Astrocyte (in vitro differentiated cells and primary cell): ENCODE data around the gene STXBP1. TPM values are rescaled to one million over a fixed set of nuclear protein-coding genes. Genes with fewer than 3 reads are reported as not detected.

Experiments used
- DNase-seq: peaks from one replicate; pipeline ENCODE4 v3.0.0-alpha.2; 2010; ENCODE audit warnings: low read depth
- FAIRE-seq: peaks from 2 replicates; lab custom pipeline; 2011; peaks lifted over from hg19 to GRCh38; lab: Jason Lieb, UNC
- H2AFZ ChIP-seq: 2 replicates; pipeline ENCODE4 v1.6.0; 2012; ENCODE audit warnings: low read depth, low read length, inconsistent platforms
- H3K27ac ChIP-seq: 2 replicates; pipeline ENCODE4 v1.5.1; 2011; ENCODE audit warnings: low read depth, low read length, inconsistent platforms
- H3K27me3 ChIP-seq: 2 replicates; pipeline ENCODE4 v1.6.0; 2011; ENCODE audit warnings: low read length, inconsistent platforms; ENCODE audit not compliant: insufficient read depth
- H3K36me3 ChIP-seq: 2 replicates; pipeline ENCODE4 v1.5.1; 2011; ENCODE audit warnings: low read length, inconsistent platforms; ENCODE audit not compliant: insufficient read depth
- H3K4me1 ChIP-seq: 2 replicates; pipeline ENCODE4 v1.5.1; 2011; ENCODE audit warnings: low read length, inconsistent platforms; ENCODE audit not compliant: insufficient read depth
- H3K4me2 ChIP-seq: 2 replicates; pipeline ENCODE4 v1.6.0; 2012; ENCODE audit warnings: low read length, inconsistent platforms
- H3K4me3 ChIP-seq: 2 replicates; pipeline ENCODE4 v1.5.1; 2011; ENCODE audit warnings: low read depth, mild to moderate bottlenecking, low read length, inconsistent platforms; ENCODE audit not compliant: insufficient read depth
- H3K79me2 ChIP-seq: 2 replicates; pipeline ENCODE4 v1.6.0; 2012; ENCODE audit warnings: mild to moderate bottlenecking, low read length, inconsistent platforms; ENCODE audit not compliant: insufficient read depth
- H3K9ac ChIP-seq: 2 replicates; pipeline ENCODE4 v1.6.0; 2012; ENCODE audit warnings: mild to moderate bottlenecking, low read length, inconsistent platforms
- H3K9me3 ChIP-seq: 2 replicates; pipeline ENCODE4 v1.5.1; 2012; ENCODE audit warnings: low read depth, mild to moderate bottlenecking, low read length, inconsistent platforms; ENCODE audit not compliant: insufficient read depth
- H4K20me1 ChIP-seq: 2 replicates; pipeline ENCODE4 v1.6.0; 2012; ENCODE audit warnings: low read length, inconsistent platforms; ENCODE audit not compliant: insufficient read depth
- H3K27ac Mint-ChIP-seq: one replicate; pipeline ENCODE4 v1.8.0; 2021; ENCODE audit warnings: mild to moderate bottlenecking, mixed read lengths; ENCODE audit not compliant: unreplicated experiment
- H3K27me3 Mint-ChIP-seq: one replicate; pipeline ENCODE4 v1.8.0; 2021; ENCODE audit warnings: low read depth, mixed read lengths; ENCODE audit not compliant: unreplicated experiment
- H3K36me3 Mint-ChIP-seq: one replicate; pipeline ENCODE4 v1.8.0; 2021; ENCODE audit warnings: low read depth, mixed read lengths; ENCODE audit not compliant: unreplicated experiment
- H3K4me1 Mint-ChIP-seq: one replicate; pipeline ENCODE4 v1.8.0; 2021; ENCODE audit warnings: low read depth, mixed read lengths; ENCODE audit not compliant: unreplicated experiment
- H3K4me3 Mint-ChIP-seq: one replicate; pipeline ENCODE4 v1.8.0; 2021; ENCODE audit warnings: mild to moderate bottlenecking, moderate library complexity, mixed read lengths; ENCODE audit not compliant: unreplicated experiment
- H3K9me3 Mint-ChIP-seq: one replicate; pipeline ENCODE4 v1.8.0; 2021; ENCODE audit warnings: mild to moderate bottlenecking, mixed read lengths; ENCODE audit not compliant: unreplicated experiment
- CTCF ChIP-seq: IDR thresholded peaks from 2 replicates; pipeline ENCODE4 v1.5.1; 2011; ENCODE audit warnings: low read depth, mild to moderate bottlenecking, inconsistent platforms, low read length, moderate library complexity; ENCODE audit not compliant: insufficient read depth
- EZH2 ChIP-seq: IDR thresholded peaks from 2 replicates; pipeline ENCODE4 v1.6.1; 2012; ENCODE audit warnings: mild to moderate bottlenecking, low read length, inconsistent platforms; ENCODE audit not compliant: insufficient read depth
- total RNA-seq: library from RNA; stranded (reverse); gene quantifications from 2 replicates; pipeline ENCODE4 v1.2.1, GENCODE V29; 2021

Gene STXBP1
- total RNA-seq, 1 donor from 2014 or later: 39.6 TPM

DNA sequence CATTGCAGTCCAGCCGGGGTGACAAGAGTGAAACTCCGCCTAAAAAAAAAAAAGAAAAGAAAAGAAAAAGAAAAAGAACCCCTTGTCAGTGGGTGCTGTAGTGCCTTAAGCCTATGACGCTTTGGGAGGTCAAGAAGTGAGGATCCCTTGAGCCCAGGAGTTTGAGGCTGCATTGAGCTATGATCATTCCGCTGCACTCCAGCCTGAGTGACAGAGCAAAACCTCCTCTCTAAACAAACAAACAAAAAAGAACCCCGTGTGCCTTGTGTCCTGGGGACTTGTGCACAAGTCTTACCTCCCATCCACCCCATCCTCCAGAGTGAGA, 33.5 kb upstream of the STXBP1 start:
- Histone ChIP-seq H4K20me1 (no peaks in the 10 kb centered on the region), H2AFZ (peak overlapping the region; percentile 63), H3K4me3 (peak overlapping the region; percentile 49), H3K4me1 (peaks cover 36% of the 10 kb centered on the region), H3K27me3 (no peaks in the 10 kb centered on the region), H3K9me3 (peaks cover 3% of the 10 kb centered on the region), H3K36me3 (no peaks in the 10 kb centered on the region), H3K79me2 (peaks cover 20% of the 10 kb centered on the region), H3K9ac (peak overlapping the region; percentile 85), H3K4me2 (peak overlapping the region; percentile 87), H3K27ac (peak overlapping the region; percentile 93)
- no peak for FAIRE-seq
- Mint-ChIP-seq H3K36me3 (peaks cover 3% of the 10 kb centered on the region), H3K9me3 (peaks cover 5% of the 10 kb centered on the region), H3K27me3 (no peaks in the 10 kb centered on the region), H3K27ac (peak overlapping the region; percentile 97), H3K4me1 (peaks cover 36% of the 10 kb centered on the region), H3K4me3 (peak overlapping the region; percentile 77)
- TF ChIP-seq EZH2 (no peak), CTCF (no peak)
- DNase-seq: no peak

DNA sequence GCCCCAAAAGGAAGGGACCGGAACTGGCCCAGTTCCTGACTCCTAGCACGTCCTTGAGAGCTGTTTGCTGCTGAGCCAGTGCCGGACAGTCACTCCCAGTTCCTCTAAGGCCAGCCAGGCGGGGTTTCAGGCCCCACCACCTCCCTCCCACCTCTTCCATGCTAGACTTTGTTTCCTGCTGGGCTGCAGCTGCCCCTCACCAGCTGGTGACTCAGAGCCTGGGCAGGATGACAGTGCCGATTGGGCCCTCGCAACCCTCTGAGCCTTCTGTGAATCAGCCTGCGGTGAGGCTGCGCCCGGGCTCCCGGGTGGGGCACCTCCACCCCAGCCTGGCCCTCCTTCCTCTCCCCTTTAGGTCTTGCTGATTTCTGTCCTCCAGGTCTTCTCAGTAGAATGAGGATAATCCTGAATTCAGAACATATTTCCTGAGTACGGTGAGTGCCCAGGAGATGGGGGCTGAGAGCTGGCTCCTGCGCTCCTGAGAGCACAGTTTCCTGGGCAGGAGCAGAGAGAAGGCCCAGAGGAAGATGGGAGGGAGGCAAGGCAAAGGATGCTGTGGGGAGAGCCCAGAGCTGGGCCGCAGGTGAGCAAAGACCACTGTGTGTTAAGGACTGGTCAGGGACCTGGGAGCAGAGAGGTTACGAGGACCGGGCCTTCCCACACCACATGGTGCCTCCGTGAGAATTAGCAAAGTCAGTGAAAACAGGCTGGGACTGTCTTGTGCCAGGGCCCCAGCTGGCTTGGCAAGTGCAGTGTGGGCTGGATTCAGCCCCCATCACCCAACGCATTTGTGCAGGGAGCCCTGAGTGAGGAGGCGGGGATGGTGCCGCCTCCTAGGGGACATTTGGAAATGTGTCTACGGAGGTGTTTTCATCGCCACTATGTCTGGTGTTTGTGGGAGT, 32.9 kb upstream of the STXBP1 start:
- H3K9me3 Mint-ChIP-seq: peaks cover 7% of the 10 kb centered on the region
- H3K27ac Mint-ChIP-seq: peak overlapping the region; percentile 97
- Histone ChIP-seq H3K27ac (peak overlapping the region; percentile 93), H3K36me3 (no peaks in the 10 kb centered on the region), H3K27me3 (no peaks in the 10 kb centered on the region), H3K4me2 (peak overlapping the region; percentile 87), H3K9ac (peak overlapping the region; percentile 85), H3K79me2 (peaks cover 20% of the 10 kb centered on the region), H3K4me1 (peaks cover 31% of the 10 kb centered on the region), H3K4me3 (peak overlapping the region; percentile 49), H3K9me3 (peaks cover 3% of the 10 kb centered on the region), H4K20me1 (no peaks in the 10 kb centered on the region), H2AFZ (peak overlapping the region; percentile 63)
- peak; percentile 72 for FAIRE-seq
- peaks cover 4% of the 10 kb centered on the region for H3K36me3 Mint-ChIP-seq
- H3K4me1 Mint-ChIP-seq: peaks cover 32% of the 10 kb centered on the region
- no peaks in the 10 kb centered on the region for H3K27me3 Mint-ChIP-seq
- peak; percentile 96 for DNase-seq
- TF ChIP-seq EZH2 (no peak), CTCF (peak; percentile 16)
- peak overlapping the region; percentile 77 for H3K4me3 Mint-ChIP-seq

DNA sequence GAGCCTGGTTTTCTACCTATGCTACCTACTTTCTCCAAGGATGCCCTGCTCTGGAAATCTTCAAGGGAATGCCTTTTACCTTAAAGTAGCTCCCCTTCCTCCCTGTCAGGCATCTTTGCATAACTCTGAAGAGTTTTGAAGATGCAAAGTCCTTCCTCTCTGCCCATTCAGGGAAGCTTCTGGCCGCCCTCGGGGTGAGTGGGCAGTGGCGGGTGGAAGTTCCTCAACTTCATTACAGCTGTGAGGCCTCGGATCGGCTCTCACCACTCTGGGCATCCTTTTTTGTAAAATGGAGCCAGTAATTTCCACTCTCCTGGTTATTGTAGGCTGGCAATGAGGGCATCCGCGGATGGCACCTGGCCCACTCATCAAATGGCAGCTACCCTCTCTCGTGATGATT, 31.7 kb upstream of the STXBP1 start:
- no peak overlapping the region for H2AFZ ChIP-seq
- no peak overlapping the region for H3K27ac ChIP-seq
- H3K36me3 ChIP-seq: no peaks in the 10 kb centered on the region
- TF ChIP-seq CTCF (no peak), EZH2 (no peak)
- Mint-ChIP-seq H3K9me3 (peaks cover 7% of the 10 kb centered on the region), H3K27ac (peak overlapping the region; percentile 58), H3K27me3 (no peaks in the 10 kb centered on the region), H3K36me3 (peaks cover 4% of the 10 kb centered on the region), H3K4me3 (peak overlapping the region; percentile 40), H3K4me1 (peaks cover 24% of the 10 kb centered on the region)
- H3K79me2 ChIP-seq: peaks cover 20% of the 10 kb centered on the region
- no peak for DNase-seq
- peaks cover 25% of the 10 kb centered on the region for H3K4me1 ChIP-seq
- H4K20me1 ChIP-seq: no peaks in the 10 kb centered on the region
- H3K4me2 ChIP-seq: peak overlapping the region; percentile 87
- H3K9ac ChIP-seq: no peak overlapping the region
- H3K27me3 ChIP-seq: no peaks in the 10 kb centered on the region
- no peak for FAIRE-seq
- no peak overlapping the region for H3K4me3 ChIP-seq
- H3K9me3 ChIP-seq: peaks cover 3% of the 10 kb centered on the region
